Endodermal cell (in vitro differentiated cells): Measurements from ENCODE around the gene RALGAPA1. TPM values are rescaled to one million over a fixed set of nuclear protein-coding genes. Genes with fewer than 3 reads are reported as not detected.

Experiments
- DNase-seq: peaks from one replicate; pipeline ENCODE4 v3.0.0-alpha.2; 2017
- H3K27ac ChIP-seq: 2 replicates; pipeline ENCODE4 v1.5.1; 2013; ENCODE audit warnings: mild to moderate bottlenecking, low read depth, low read length, moderate library complexity
- H3K27me3 ChIP-seq: 2 replicates; pipeline ENCODE4 v1.6.1; 2013; ENCODE audit warnings: mild to moderate bottlenecking, low read length, moderate library complexity; ENCODE audit not compliant: insufficient read depth, control insufficient read depth, poor library complexity, severe bottlenecking
- H3K36me3 ChIP-seq: 2 replicates; pipeline ENCODE4 v1.7.0; 2013; ENCODE audit warnings: mild to moderate bottlenecking, low read length, moderate library complexity; ENCODE audit not compliant: control insufficient read depth, insufficient read depth
- H3K4me1 ChIP-seq: one replicate; pipeline ENCODE4 v1.7.0; 2013; ENCODE audit warnings: low read length; ENCODE audit not compliant: control insufficient read depth, insufficient read depth
- H3K4me3 ChIP-seq: 2 replicates; pipeline ENCODE4 v1.5.1; 2013; ENCODE audit warnings: mild to moderate bottlenecking, low read length, moderate library complexity
- H3K9ac ChIP-seq: 2 replicates; pipeline ENCODE4 v1.6.1; 2013; ENCODE audit warnings: mild to moderate bottlenecking, low read length, moderate library complexity; ENCODE audit not compliant: poor library complexity, severe bottlenecking; ENCODE audit errors: extremely low read depth
- H3K9me3 ChIP-seq: 2 replicates; pipeline ENCODE4 v1.6.1; 2013; ENCODE audit warnings: mild to moderate bottlenecking, low read length, moderate library complexity; ENCODE audit not compliant: control insufficient read depth
- H3K27ac Mint-ChIP-seq: 2 replicates; pipeline ENCODE4 v1.8.0; 2020; ENCODE audit warnings: mixed read lengths
- H3K27me3 Mint-ChIP-seq: 2 replicates; pipeline ENCODE4 v1.8.0; 2021; ENCODE audit warnings: mild to moderate bottlenecking, mixed read lengths; ENCODE audit not compliant: insufficient read depth
- H3K36me3 Mint-ChIP-seq: 2 replicates; pipeline ENCODE4 v1.8.0; 2020; ENCODE audit warnings: low read depth, mixed read lengths
- H3K4me1 Mint-ChIP-seq: 2 replicates; pipeline ENCODE4 v1.8.0; 2020; ENCODE audit warnings: mixed read lengths
- H3K4me3 Mint-ChIP-seq: 2 replicates; pipeline ENCODE4 v1.8.0; 2020; ENCODE audit warnings: mild to moderate bottlenecking, moderate library complexity, mixed read lengths
- H3K9me3 Mint-ChIP-seq: 2 replicates; pipeline ENCODE4 v1.8.0; 2020; ENCODE audit warnings: mild to moderate bottlenecking, mixed read lengths
- WGBS, 2 experiments: methylation state at CpG; one replicate each; pipeline versions ENCODE4 v1.1.5 to v1.1.7; 2013; ENCODE audit warnings: missing lambda C conversion rate in 2 of 2, mixed read lengths in 1 of 2; ENCODE audit not compliant: insufficient coverage in 1 of 2, insufficient read length in 1 of 2; 5-methylcytosine and 5-hydroxymethylcytosine counted together
- total RNA-seq, 2 donors: library from RNA; stranded (reverse); fragmentation: NEBNext Ultra II Directional in 1 of 2; extraction: Animal tissue kit (Norgen Biotek cat#: 25700) in 1 of 2; gene quantifications; 2 replicates in 1 of 2; 3 replicates in 1 of 2; pipeline ENCODE4 v1.2.1, GENCODE V29; 2021
- TF ChIP-seq, protein P1 (sequence below): fragments of 200-600 bp; sonication (generic); conservative IDR thresholded peaks from 2 replicates; pipeline ENCODE4 v1.5.0; 2021; ENCODE audit warnings: antibody characterized with exemption, mild to moderate bottlenecking

Gene RALGAPA1
- total RNA-seq, 2 donors from 2014 or later: 31.2 to 36.3 TPM

DNA sequence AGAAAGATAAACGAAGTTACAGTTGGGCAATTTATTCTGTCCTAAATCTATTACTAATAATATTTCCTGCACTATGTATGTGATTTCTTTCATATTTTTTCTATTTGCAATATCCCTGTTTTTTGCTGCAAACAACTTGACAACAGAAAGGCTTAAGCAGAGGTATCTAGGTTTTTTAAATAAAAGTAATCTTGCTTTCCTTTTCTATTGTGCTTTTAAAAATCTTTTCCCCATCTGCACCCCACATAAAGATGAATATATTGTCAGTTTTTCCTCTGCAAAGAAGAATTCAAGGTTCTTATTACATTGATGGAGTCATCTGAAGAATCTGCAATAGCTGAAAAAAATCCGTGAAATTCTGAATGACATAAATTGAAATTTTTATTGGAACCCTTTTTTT is 502 bp upstream of the RALGAPA1 start:
- Histone ChIP-seq H3K27ac (no peak overlapping the region), H3K9me3 (no peaks in the 10 kb centered on the region), H3K4me3 (no peak overlapping the region), H3K4me1 (no peaks in the 10 kb centered on the region), H3K27me3 (no peaks in the 10 kb centered on the region), H3K9ac (no peak overlapping the region), H3K36me3 (no peaks in the 10 kb centered on the region)
- no peak overlapping the region for H3K27ac Mint-ChIP-seq
- H3K4me3 Mint-ChIP-seq: no peak overlapping the region
- H3K27me3 Mint-ChIP-seq: no peaks in the 10 kb centered on the region
- no peak for DNase-seq
- TF ChIP-seq, protein P1, sequence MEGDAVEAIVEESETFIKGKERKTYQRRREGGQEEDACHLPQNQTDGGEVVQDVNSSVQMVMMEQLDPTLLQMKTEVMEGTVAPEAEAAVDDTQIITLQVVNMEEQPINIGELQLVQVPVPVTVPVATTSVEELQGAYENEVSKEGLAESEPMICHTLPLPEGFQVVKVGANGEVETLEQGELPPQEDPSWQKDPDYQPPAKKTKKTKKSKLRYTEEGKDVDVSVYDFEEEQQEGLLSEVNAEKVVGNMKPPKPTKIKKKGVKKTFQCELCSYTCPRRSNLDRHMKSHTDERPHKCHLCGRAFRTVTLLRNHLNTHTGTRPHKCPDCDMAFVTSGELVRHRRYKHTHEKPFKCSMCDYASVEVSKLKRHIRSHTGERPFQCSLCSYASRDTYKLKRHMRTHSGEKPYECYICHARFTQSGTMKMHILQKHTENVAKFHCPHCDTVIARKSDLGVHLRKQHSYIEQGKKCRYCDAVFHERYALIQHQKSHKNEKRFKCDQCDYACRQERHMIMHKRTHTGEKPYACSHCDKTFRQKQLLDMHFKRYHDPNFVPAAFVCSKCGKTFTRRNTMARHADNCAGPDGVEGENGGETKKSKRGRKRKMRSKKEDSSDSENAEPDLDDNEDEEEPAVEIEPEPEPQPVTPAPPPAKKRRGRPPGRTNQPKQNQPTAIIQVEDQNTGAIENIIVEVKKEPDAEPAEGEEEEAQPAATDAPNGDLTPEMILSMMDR: no peak
- H3K36me3 Mint-ChIP-seq: no peaks in the 10 kb centered on the region
- H3K9me3 Mint-ChIP-seq: no peaks in the 10 kb centered on the region
- WGBS, 2 experiments: 80 to 83% methylated on average over 1 of the region's 2 CpGs
- H3K4me1 Mint-ChIP-seq: peaks cover 17% of the 10 kb centered on the region

DNA sequence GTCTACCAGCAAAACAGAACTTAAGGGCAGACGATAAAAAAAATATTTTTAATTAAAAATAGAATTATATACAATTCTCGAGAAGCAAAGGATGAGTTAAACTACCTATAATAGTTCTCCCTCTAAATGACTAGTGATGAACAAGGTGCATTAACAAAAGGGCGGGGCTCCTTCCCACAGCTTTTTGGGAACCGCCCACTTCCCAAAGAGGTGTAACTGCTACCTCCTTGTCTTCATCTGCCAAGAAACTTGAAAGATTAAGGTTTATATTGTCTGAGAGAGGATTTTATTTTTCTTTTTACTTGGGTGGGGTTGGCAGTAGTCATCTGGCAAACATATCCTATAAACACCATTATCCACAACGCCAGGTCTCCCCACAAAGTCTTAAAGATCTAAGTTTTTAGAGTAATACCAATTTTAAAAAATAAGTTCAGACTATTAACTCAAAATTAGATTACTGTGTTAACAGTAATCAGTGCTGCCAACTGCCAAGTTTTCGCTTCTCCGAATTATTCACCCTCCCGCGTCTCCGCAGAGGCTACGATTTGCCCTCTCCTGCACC is 938 bp downstream of the RALGAPA1 start:
- TF ChIP-seq, protein P1: no peak
- H3K4me3 Mint-ChIP-seq: peak overlapping the region; percentile 86
- H3K36me3 Mint-ChIP-seq: peaks cover 2% of the 10 kb centered on the region
- H3K9me3 Mint-ChIP-seq: no peaks in the 10 kb centered on the region
- H3K4me1 ChIP-seq: no peaks in the 10 kb centered on the region
- no peaks in the 10 kb centered on the region for H3K27me3 Mint-ChIP-seq
- DNase-seq: peak; percentile 68
- H3K27ac Mint-ChIP-seq: peak overlapping the region; percentile 92
- H3K9me3 ChIP-seq: no peaks in the 10 kb centered on the region
- peaks cover 17% of the 10 kb centered on the region for H3K4me1 Mint-ChIP-seq
- H3K36me3 ChIP-seq: no peaks in the 10 kb centered on the region
- H3K9ac ChIP-seq: peak overlapping the region; percentile 78
- H3K27me3 ChIP-seq: no peaks in the 10 kb centered on the region
- 1 to 5% methylated on average over 8 to 9 of the region's 11 CpGs for WGBS, 2 experiments
- peak overlapping the region; percentile 78 for H3K27ac ChIP-seq
- H3K4me3 ChIP-seq: peak overlapping the region; percentile 93

DNA sequence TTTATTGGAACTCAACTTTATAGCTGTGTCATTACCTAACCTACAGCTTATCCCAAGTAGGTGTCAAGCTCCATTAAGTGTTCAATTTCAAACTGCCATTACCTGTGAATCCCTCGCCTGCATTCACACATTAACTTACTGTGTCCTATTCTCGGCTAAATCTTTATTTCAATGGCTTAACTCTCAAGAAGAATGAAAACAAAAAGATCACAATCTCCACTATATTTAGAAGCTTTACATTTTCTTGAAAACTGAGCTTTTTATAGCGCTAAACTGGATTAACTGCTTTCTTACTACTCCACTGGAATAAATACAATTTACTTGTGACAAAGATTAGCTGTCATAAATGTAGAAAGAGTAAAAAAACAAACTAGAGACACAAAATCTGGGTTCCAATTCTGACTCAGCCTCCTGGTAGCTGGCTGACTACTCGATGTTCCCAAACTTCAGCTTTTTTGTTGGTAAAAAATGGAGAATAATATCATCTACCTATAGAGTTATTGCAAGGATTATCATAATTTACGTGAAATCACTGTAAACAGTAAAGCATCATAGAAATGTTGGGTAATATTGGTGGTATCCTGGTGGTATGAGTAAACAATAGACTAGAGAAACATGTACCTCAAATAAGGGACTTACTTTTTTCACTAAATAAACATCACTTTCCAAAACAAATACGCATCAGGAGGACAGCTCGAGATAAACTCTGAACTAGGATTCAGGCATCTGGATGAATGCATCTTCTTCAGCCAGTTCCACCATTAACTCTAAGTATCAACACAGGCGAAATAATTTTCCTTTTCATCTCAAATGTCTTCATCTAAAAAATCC is 1.7 kb downstream of the RALGAPA1 start:
- Histone ChIP-seq H3K27me3 (no peaks in the 10 kb centered on the region), H3K9ac (no peak overlapping the region), H3K36me3 (no peaks in the 10 kb centered on the region), H3K4me1 (no peaks in the 10 kb centered on the region), H3K9me3 (no peaks in the 10 kb centered on the region), H3K4me3 (peak overlapping the region; percentile 93), H3K27ac (no peak overlapping the region)
- no peak overlapping the region for H3K27ac Mint-ChIP-seq
- DNase-seq: no peak
- TF ChIP-seq, protein P1: no peak
- WGBS, 2 experiments: 61 to 80% methylated on average over 2 to 8 of the region's 8 CpGs
- H3K27me3 Mint-ChIP-seq: no peaks in the 10 kb centered on the region
- peak overlapping the region; percentile 86 for H3K4me3 Mint-ChIP-seq
- H3K4me1 Mint-ChIP-seq: peaks cover 17% of the 10 kb centered on the region
- H3K9me3 Mint-ChIP-seq: no peaks in the 10 kb centered on the region
- peaks cover 2% of the 10 kb centered on the region for H3K36me3 Mint-ChIP-seq
